GM18520 (cell line): ENCODE results near the gene ANKRD13A.
"Not testable (repeated sequence)": the region's sequence is repeated elsewhere in the genome, so short reads cannot be mapped to it uniquely, and the experiment has no call there.

Source experiments
- ATAC-seq: cut with Tn5 transposase; IDR thresholded peaks from one replicate; pipeline ENCODE4 v1.9.1; 2021; ENCODE audit not compliant: unreplicated experiment

The ANKRD13A gene

GRCh38 chr12:110047297-110047940 lies 48.2 kb downstream of the ANKRD13A start:
- no peak for ATAC-seq

- ATAC-seq = peak; percentile 99
These were observed 49.2 kb downstream of the ANKRD13A start, which contains the start of gene C12orf76 for GRCh38 chr12:110048242-110049027. Gene C12orf76 (minus strand): TSS chr12:110048522. CDS start chr12:110048495, 27 bp downstream.

DNA sequence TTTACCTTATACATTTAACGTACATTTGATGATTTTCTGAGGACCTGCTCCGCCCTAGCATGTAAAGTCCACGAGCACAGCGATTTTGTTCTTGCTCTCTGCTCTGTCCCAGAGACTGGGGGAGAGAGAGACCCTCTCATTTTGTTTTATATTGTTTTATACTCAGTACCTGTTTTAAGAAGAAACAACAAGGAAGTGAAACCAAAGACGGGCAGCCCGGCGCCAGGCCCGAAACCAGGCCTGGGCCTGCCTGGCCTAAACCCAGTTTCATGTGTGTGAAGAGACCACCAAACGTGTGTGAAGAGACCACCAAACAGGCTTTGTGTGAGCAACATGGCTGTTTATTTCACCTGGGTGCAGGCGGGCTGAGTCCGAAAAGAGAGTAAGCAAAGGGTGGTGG lies 49.8 kb downstream of the ANKRD13A start:
- not testable (repeated sequence) for ATAC-seq

DNA sequence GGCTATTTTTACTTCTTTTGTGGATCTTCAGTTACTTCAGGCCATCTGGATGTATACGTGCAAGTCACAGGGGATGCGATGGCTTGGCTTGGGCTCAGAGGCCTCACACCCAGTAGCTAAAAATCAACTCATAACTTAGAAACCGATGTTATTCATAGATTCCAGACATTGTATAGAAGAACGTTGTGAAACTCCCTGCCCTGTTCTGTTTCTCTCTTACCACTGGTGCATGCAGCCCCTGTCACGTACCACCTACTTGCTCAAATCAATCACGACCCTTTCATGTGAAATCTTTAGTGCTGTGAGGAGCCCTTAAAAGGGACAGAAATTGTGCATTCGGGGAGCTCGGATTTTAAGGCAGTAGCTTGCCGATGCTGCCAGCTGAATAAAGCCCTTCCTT lies 50.4 kb downstream of the ANKRD13A start:
- ATAC-seq = not testable (repeated sequence)

GRCh38 chr12:110050927-110051326 lies 51.7 kb downstream of the ANKRD13A start:
- no peak for ATAC-seq

DNA sequence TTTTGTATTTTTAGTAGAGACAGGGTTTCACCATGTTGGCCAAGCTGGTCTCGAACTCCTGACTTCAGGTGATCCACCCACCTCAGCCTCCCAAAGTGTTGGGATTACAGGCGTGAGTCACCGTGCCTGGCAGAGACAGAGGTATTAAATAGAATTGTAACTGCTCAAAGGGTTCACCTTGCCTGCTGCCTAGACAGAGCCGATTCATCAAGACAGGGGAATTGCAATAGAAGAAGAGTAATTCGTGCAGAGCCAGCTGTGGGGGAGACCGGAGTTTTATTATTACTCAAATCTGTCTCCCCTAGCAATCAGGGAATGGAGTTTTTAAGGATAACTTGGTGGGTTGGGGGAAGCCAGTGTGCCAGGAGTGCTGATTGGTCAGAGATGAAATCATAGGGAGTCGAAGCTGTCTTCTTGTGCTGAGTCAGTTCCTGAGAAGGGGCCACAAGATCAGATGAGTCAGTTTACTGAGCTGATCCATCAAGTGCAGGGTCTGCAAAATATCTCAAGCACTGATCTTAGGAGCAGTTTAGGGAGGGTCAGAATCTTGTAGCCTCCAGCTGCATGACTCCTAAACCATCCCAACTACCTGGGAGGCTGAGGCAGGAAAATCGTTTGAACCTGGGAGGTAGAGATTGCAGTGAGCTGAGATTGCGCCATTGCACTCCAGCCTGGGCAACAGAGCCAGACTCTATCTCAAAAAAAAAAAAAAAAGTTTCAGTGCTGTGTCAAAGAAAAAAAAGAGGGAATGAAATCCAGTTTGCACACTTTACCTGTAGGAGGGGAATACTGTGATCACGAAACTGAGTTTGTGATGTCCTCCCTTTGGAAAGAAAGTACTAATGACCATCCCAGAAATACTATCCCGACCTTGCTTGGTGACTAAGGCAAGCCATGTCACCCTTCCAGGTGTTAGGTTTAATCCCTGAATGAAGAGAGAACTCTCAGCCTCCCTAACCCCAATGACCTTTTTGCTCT lies 56.4 kb downstream of the ANKRD13A start:
- not testable (repeated sequence) for ATAC-seq

DNA sequence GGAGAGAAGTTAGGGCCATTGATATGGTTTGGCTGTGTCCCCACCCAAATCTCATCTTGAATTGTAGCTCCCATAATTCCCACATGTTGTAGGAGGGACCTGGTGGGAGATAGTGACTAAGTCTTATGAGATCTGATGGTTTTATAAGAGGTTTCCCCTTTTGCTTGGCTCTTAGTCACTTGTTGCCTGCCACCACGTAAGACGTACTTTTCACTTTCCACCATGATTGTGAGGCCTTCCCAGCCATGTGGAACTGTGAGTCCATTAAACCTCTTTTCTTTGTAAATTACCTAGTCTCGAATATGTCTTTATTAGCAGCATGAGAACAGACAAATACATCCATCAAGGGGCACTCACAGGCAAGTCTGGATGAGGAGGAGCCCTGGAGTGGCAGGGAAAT lies 57.4 kb downstream of the ANKRD13A start:
- not testable (repeated sequence) for ATAC-seq

DNA sequence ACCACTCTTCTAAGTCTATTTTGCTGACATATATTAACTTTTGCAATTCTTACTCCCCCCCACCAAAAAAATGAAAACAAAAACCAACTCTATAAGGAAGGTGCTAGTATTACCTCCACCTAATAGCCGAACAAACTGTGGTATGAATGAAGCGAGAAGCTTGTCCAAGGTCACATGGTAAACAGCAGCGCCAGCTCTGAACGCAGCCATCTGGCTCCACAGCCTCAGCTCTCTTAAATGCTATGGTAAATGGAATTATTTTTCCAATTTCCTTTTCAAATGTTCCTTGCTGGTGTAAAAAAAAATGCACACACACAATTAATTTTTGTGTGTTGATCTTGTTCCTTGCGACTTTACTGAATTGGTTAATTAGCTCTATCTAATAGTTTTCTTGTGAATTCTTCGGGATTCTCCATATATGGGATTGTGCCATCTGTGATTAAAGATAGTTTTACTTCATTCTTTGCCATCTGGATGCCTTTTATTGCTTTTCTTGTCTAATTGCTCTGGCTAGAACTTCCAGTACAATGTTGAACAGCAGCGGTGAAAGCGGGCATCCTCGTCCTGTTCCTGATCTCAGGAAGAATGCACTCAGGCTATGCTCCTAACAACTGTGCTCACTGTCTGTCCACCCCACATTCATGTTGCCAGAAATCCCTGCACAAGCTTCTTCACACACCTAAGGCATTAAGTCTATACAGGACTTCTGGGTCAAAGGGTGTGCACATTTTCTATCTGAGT lies 59.8 kb downstream of the ANKRD13A start:
- no peak for ATAC-seq

DNA sequence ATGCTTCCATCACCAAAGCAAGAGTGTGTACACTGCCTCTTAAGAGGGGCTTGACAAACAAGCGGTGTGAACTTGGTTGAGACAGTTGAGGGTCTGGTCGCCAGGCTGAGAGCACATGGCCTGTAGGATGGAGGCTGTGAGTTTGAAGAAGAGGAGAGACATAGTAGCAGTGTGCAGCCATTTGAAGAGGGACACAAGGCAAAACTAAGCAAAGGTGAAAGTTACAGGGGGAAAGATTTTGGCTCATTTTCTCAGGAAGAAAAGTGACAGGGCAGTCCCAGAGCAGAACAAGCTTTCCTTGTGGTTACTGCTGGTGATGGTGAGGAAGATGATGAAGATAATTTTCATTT lies 60.4 kb downstream of the ANKRD13A start:
- ATAC-seq = no peak

GRCh38 chr12:110062241-110062640 lies 63.0 kb downstream of the ANKRD13A start:
- no peak for ATAC-seq

- no peak for ATAC-seq
These were observed 66.3 kb downstream of the ANKRD13A start for GRCh38 chr12:110065540-110065939.

GRCh38 chr12:110067531-110067930 lies 68.3 kb downstream of the ANKRD13A start:
- no peak for ATAC-seq

DNA sequence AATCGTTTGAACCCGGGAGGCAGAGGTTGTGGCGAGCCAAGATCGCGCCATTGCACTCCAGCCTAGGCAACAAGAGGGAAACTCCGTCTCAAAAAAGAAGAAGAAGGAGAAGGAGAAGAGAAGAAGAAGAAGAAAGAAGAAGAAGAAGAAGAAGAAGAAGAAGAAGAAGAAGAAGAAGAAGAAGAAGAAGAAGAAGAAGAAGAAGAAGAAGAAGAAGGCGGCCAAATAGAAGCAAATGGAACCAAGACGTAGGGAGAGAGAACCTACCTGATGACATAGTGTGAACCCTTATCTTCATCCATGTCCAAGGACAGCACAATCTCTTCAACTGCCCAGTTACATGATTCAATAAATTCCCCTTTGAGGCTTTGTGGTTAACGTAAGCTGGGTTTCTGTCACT lies 68.9 kb downstream of the ANKRD13A start:
- ATAC-seq = not testable (repeated sequence)

DNA sequence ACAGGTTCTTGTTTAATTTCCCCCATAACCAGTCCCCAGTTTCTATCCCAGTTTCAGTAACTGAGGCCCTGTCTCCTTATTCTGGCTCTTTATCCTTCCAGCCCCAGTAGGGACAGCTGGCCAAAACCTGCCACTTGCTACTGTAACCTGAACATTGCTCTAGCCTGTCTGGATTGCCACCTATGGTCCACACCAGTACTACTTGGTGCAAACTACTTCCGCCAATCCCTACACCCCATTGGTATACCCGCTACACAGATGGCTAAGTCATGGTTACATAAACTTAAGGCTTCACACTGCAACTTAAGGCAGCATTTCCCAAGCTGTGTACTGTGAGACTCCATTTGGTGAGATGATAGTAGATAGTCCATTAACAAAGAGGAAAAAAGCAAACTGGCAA lies 69.4 kb downstream of the ANKRD13A start:
- ATAC-seq = no peak

DNA sequence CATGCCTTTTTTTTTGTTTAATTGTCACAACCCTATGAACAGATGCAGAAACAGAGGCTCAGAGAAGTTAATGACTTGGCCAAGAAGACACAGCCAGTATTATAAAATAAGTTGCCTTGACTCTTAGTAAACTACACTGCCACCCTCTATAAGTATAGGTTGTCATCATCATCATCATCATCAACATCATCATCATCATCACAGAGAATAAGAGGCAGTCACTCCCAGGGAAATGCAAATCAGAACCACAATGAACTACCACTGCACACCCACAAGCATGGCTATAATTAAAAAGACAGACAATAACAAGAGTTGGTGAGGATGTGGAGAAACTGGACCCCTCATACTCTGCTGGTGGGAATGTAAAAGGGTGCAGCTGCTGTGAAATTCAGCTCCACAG lies 72.3 kb downstream of the ANKRD13A start:
- ATAC-seq = no peak

DNA sequence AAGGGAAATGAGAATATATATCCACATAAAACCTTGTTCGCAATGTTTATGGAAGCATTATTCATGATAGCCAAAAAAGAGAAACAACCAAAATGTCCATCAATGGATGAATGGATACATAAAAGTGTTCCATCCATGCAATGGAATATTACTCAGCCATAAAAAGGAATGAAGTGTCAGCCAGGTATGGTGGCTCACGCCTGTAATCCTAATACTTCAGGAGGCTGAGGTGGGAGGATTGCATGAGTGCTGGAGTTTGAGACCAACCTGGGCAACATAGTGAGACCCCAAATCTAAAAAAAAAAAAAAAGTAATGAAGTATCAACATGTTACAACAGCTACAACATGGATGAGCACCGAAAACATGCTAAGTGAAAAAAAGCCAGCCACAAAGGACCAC lies 72.7 kb downstream of the ANKRD13A start:
- ATAC-seq = no peak

GRCh38 chr12:110072636-110073035 lies 73.4 kb downstream of the ANKRD13A start:
- ATAC-seq = not testable (repeated sequence)

DNA sequence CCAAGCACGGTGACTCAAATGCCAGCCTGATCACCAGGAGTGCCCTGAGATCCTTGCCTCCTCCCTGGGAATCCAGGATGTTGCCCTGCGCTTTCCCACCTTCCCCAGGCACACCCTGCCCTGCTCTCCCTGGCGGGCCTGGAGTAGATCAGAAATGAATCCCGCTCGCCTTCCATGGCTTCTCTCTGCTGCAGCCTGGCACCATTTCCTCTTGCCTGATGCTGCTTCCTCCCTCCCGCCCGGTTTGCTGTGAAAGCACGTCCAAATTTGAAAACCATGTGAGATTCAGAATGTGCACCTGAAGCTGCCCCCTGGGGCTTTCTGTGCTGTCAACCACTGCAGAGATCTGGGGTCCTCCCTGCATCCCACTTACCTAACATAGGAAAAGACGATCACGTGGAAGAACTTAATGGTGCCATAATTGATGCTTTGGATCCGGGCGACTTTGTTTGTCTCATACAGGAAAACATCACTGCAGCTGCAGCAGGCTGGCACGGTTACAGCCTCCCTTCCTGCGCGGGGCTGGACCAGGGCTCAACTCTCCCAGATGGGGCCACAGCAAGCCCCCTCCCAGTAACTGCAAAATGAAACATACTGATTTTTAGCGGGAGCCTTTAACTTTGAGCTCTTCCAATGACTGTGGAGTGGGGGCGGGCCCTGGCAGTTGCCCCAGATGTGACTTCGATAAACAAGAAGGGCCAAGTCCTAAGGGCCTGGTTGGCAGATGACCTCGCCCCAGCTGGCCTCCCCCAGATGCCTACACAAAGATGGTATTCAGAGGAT lies 74.0 kb downstream of the ANKRD13A start:
- no peak for ATAC-seq

GRCh38 chr12:110074089-110074488 lies 74.9 kb downstream of the ANKRD13A start:
- ATAC-seq = no peak

DNA sequence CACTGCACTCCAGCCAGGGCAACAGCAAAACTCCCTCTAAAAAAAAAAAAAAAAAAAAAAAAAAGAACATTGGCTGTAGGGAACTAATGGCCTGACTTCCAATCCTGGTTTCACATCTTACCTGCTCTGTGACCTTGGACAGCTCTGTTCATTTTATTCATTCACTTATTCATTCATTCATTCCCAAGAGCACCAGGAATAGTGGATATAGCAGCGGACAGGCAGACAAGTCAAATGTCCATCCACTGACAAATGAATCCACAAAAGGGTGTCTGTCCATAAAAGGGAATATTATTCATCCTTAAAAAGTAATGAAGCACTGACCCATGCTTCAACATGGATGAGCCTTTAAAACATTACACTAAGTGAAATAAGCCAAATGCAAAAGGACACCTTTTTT lies 76.7 kb downstream of the ANKRD13A start:
- ATAC-seq = no peak
